A549 (cell line): ENCODE results near the gene NEGR1. TPM values are rescaled to one million over a fixed set of nuclear protein-coding genes. Genes with fewer than 3 reads are reported as not detected.

Experiments
- ATAC-seq, 2 experiments: fragments of 200-7000 bp in 1 of 2; fragments of >200 bp in 1 of 2; cut with Nextera tagmentation in 1 of 2; cut with Tn5 transposase in 1 of 2; 3 replicates each; pipeline versions ENCODE4 v1.8.0 to v1.9.1; 2018 to 2020; ENCODE audit warnings: mild to moderate bottlenecking in 1 of 2, moderate library complexity in 1 of 2
- CTCF ChIA-PET: fragments of 300-600 bp; sonication (Branson Sonifier 250); formaldehyde crosslinking; extraction: SDS; loops from one replicate; lab custom pipeline; 2021; ENCODE audit warnings: antibody characterized with exemption, inconsistent platforms; lab: Yijun Ruan, JAX
- POLR2A ChIA-PET: fragments of 350-600 bp; formaldehyde crosslinking; extraction: SDS; loops from one replicate; lab custom pipeline; 2021; ENCODE audit warnings: antibody characterized with exemption, inconsistent platforms; lab: Yijun Ruan, JAX
- DNase-seq, 2 experiments: peaks; one replicate each; pipeline versions ENCODE4 v3.0.0 to v3.0.0-alpha.2; 2011 to 2016; ENCODE audit warnings: low read depth in 1 of 2, low spot score in 1 of 2
- FAIRE-seq: peaks from 2 replicates; lab custom pipeline; 2011; peaks lifted over from hg19 to GRCh38; lab: Jason Lieb, UNC
- H3K27ac ChIP-seq, 2 experiments: fragments of >200 bp; sonication (Bioruptor Twin); formaldehyde crosslinking; 3 replicates each; pipeline ENCODE4 v1.5.1; 2016 to 2017
- H3K4me1 ChIP-seq: fragments of >200 bp; sonication (Bioruptor Twin); formaldehyde crosslinking; 3 replicates; pipeline ENCODE4 v1.6.1; 2016
- H3K4me2 ChIP-seq: fragments of >200 bp; sonication (Bioruptor Twin); formaldehyde crosslinking; 3 replicates; pipeline ENCODE4 v1.6.1; 2016
- H3K4me3 ChIP-seq: fragments of >200 bp; sonication (Bioruptor Twin); formaldehyde crosslinking; 3 replicates; pipeline ENCODE4 v1.5.1; 2016
- H3K9me3 ChIP-seq: fragments of >200 bp; sonication (Bioruptor Twin); formaldehyde crosslinking; 3 replicates; pipeline ENCODE4 v1.6.1; 2016
- ATOH8 ChIP-seq: fragments of 250-450 bp; sonication (Bioruptor Pico); IDR thresholded peaks from 2 replicates; pipeline ENCODE4 v1.5.0; 2020; ENCODE audit warnings: low read depth, mild to moderate bottlenecking, moderate library complexity
- CEBPB ChIP-seq, 2 experiments: fragments of >200 bp in 1 of 2; sonication (Bioruptor Twin) in 1 of 2; formaldehyde crosslinking in 1 of 2; IDR thresholded peaks; 2 replicates each; pipeline ENCODE4 v1.6.1; 2012 to 2016
- E2F6 ChIP-seq: IDR thresholded peaks from 2 replicates; pipeline ENCODE4 v1.6.1; 2012; ENCODE audit warnings: low read depth, borderline replicate concordance
- EHF ChIP-seq: fragments of 250-450 bp; sonication (Bioruptor Pico); IDR thresholded peaks from 2 replicates; pipeline ENCODE4 v1.5.0; 2020; ENCODE audit warnings: mild to moderate bottlenecking
- ELK1 ChIP-seq: fragments of 150-350 bp; IDR thresholded peaks from 2 replicates; pipeline ENCODE4 v1.6.1; 2014; ENCODE audit warnings: low read depth, mild to moderate bottlenecking, low read length
- ESRRA ChIP-seq: fragments of 150-350 bp; IDR thresholded peaks from 2 replicates; pipeline ENCODE4 v1.6.1; 2014; ENCODE audit warnings: mild to moderate bottlenecking, low read length, borderline replicate concordance
- FOSB ChIP-seq: fragments of 250-450 bp; sonication (Bioruptor Pico); IDR thresholded peaks from 2 replicates; pipeline ENCODE4 v1.5.0; 2020; ENCODE audit warnings: mild to moderate bottlenecking, moderate library complexity
- FOSL2 ChIP-seq, 2 experiments: fragments of 450-650 bp in 1 of 2; fragments of >200 bp in 1 of 2; sonication (Bioruptor Twin) in 1 of 2; formaldehyde crosslinking; IDR thresholded peaks; 2 replicates each; pipeline versions ENCODE4 v1.5.0 to v1.6.1; 2016 to 2020; ENCODE audit warnings: mild to moderate bottlenecking in 1 of 2, moderate library complexity in 1 of 2
- FOXS1 ChIP-seq: fragments of 250-450 bp; sonication (Bioruptor Pico); IDR thresholded peaks from 2 replicates; pipeline ENCODE4 v1.5.0; 2020; ENCODE audit warnings: mild to moderate bottlenecking, moderate library complexity
- HEYL ChIP-seq: fragments of 250-450 bp; sonication (Bioruptor Pico); IDR thresholded peaks from 2 replicates; pipeline ENCODE4 v1.8.0; 2021; ENCODE audit warnings: mild to moderate bottlenecking, moderate library complexity
- HMGXB4 ChIP-seq: fragments of 250-450 bp; sonication (Bioruptor Pico); IDR thresholded peaks from 2 replicates; pipeline ENCODE4 v1.5.0; 2021; ENCODE audit warnings: mild to moderate bottlenecking, moderate library complexity, borderline replicate concordance
- HOXA7 ChIP-seq: fragments of 250-450 bp; sonication (Bioruptor Pico); IDR thresholded peaks from 2 replicates; pipeline ENCODE4 v1.5.0; 2020; ENCODE audit warnings: mild to moderate bottlenecking, moderate library complexity
- HOXB13 ChIP-seq: fragments of 250-450 bp; sonication (Bioruptor Pico); IDR thresholded peaks from 2 replicates; pipeline ENCODE4 v1.5.0; 2020; ENCODE audit warnings: low read depth, mild to moderate bottlenecking, moderate library complexity
- KDM5A ChIP-seq: fragments of 200-600 bp; sonication (generic); IDR thresholded peaks from 2 replicates; pipeline ENCODE4 v1.6.1; 2016; ENCODE audit warnings: antibody characterized with exemption, mild to moderate bottlenecking
- MAFK ChIP-seq: fragments of 450-650 bp; IDR thresholded peaks from 2 replicates; pipeline ENCODE4 v1.6.1; 2014; ENCODE audit not compliant: partially characterized antibody
- MAX ChIP-seq: IDR thresholded peaks from 2 replicates; pipeline ENCODE4 v1.6.1; 2012
- MYC ChIP-seq: IDR thresholded peaks from 2 replicates; pipeline ENCODE4 v1.6.1; 2012; ENCODE audit warnings: mild to moderate bottlenecking, inconsistent platforms, low read length, improper control_type of control experiment, borderline replicate concordance
- NFE2L2 ChIP-seq: fragments of 150-350 bp; conservative IDR thresholded peaks from 2 replicates; pipeline ENCODE4 v1.6.1; 2014; ENCODE audit warnings: low read length
- PHF8 ChIP-seq: fragments of 200-600 bp; sonication (generic); IDR thresholded peaks from 2 replicates; pipeline ENCODE4 v1.6.1; 2016; ENCODE audit warnings: low read depth, mild to moderate bottlenecking, antibody characterized with exemption, moderate library complexity, borderline replicate concordance
- RARB ChIP-seq: fragments of 250-450 bp; sonication (Bioruptor Pico); IDR thresholded peaks from 2 replicates; pipeline ENCODE4 v1.8.0; 2021; ENCODE audit warnings: mild to moderate bottlenecking, moderate library complexity
- RCOR1 ChIP-seq: fragments of 150-350 bp; IDR thresholded peaks from 2 replicates; pipeline ENCODE4 v1.6.1; 2014; ENCODE audit warnings: antibody characterized with exemption, low read length, low read depth
- REST ChIP-seq: fragments of 200-600 bp; sonication (generic); IDR thresholded peaks from 2 replicates; pipeline ENCODE4 v1.6.1; 2016; ENCODE audit warnings: antibody characterized with exemption, mild to moderate bottlenecking, moderate library complexity
- RNF2 ChIP-seq: fragments of 200-600 bp; sonication (generic); IDR thresholded peaks from 2 replicates; pipeline ENCODE4 v1.6.1; 2016; ENCODE audit warnings: low read depth, mild to moderate bottlenecking, antibody characterized with exemption, moderate library complexity, borderline replicate concordance
- USF2 ChIP-seq: fragments of 450-650 bp; IDR thresholded peaks from 2 replicates; pipeline ENCODE4 v1.6.1; 2014; ENCODE audit warnings: antibody characterized with exemption
- ZSCAN20 ChIP-seq: fragments of 250-450 bp; sonication (Bioruptor Pico); IDR thresholded peaks from 2 replicates; pipeline ENCODE4 v1.8.0; 2022; ENCODE audit warnings: mild to moderate bottlenecking, moderate library complexity
- WGBS: methylation state at CpG from one replicate; pipeline ENCODE4 v1.1.6; 2017; ENCODE audit errors: missing lambda C conversion rate; 5-methylcytosine and 5-hydroxymethylcytosine counted together
- polyA plus RNA-seq, 4 experiments: library from polyadenylated mRNA; depleted of rRNA in 3 of 4; stranded (reverse); fragments of >200 nt; fragmentation: RNase III in 1 of 4; extraction: RNeasy Plus Mini Kit Qiagen cat#74134 plus additional on column Dnase treatment in 1 of 4; gene quantifications; 2 replicates in 3 of 4; 3 replicates in 1 of 4; pipeline ENCODE4 v1.2.3, GENCODE V29; 2011 to 2017

NEGR1 gene
- polyA plus RNA-seq, 2 of the 4 experiments (the other 2 are of a cell fraction) = not detected

- Histone ChIP-seq H3K4me1 (no peaks in the 10 kb centered on the region), H3K9me3 (no peaks in the 10 kb centered on the region), H3K4me2 (no peak overlapping the region), H3K4me3 (no peak overlapping the region), H3K27ac (no peak overlapping the region)
- no peak for FAIRE-seq
- no peak for ATAC-seq
- DNase-seq = no peak
- WGBS = 9% methylated on average over 2 of the region's 2 CpGs
- CTCF ChIA-PET = no interaction called here
- POLR2A ChIA-PET = no interaction called here
- TF ChIP-seq MAX = no peak
- no peak for TF ChIP-seq HOXB13 (CRISPR knock-in tag)
- TF ChIP-seq HOXA7 (CRISPR knock-in tag) = no peak
- no peak for TF ChIP-seq MYC
- TF ChIP-seq RARB (CRISPR knock-in tag) = no peak
- no peak for TF ChIP-seq ZSCAN20 (CRISPR knock-in tag)
- TF ChIP-seq HMGXB4 (CRISPR knock-in tag) = no peak
- TF ChIP-seq KDM5A = no peak
- no peak for TF ChIP-seq EHF (CRISPR knock-in tag)
- no peak for TF ChIP-seq FOXS1 (CRISPR knock-in tag)
These were observed 181.6 kb downstream of the NEGR1 start for GRCh38 chr1:72100771-72101170.

- FAIRE-seq (no peak), DNase-seq (no peak)
- no peak overlapping the region for H3K4me3 ChIP-seq
- no peak overlapping the region for H3K4me2 ChIP-seq
- WGBS = 21% methylated on average over 4 of the region's 4 CpGs
- H3K9me3 ChIP-seq = no peaks in the 10 kb centered on the region
- POLR2A ChIA-PET = no interaction called here
- no peak for TF ChIP-seq RNF2
- no peak for TF ChIP-seq PHF8
- no peak for TF ChIP-seq FOSL2 (IDR thresholded peaks at IDR 0.05)
- TF ChIP-seq FOSL2 (CRISPR knock-in tag; IDR thresholded peaks at IDR 0.05) = no peak
- no peak for TF ChIP-seq KDM5A
- TF ChIP-seq MAFK = no peak
- TF ChIP-seq HEYL (CRISPR knock-in tag) = no peak
- TF ChIP-seq CEBPB (IDR thresholded peaks at IDR 0.05) = no peak
- no peak for TF ChIP-seq NFE2L2
- TF ChIP-seq REST = no peak
- TF ChIP-seq ELK1 = no peak
- TF ChIP-seq RCOR1 = no peak
- TF ChIP-seq ESRRA = no peak
- no peak for TF ChIP-seq E2F6
- TF ChIP-seq ATOH8 (CRISPR knock-in tag) = no peak
- TF ChIP-seq USF2 = no peak
- no peak for TF ChIP-seq FOSB
- TF ChIP-seq, all 56 proteins: peak for 0
- Histone ChIP-seq H3K27ac (no peak overlapping the region), H3K4me1 (no peaks in the 10 kb centered on the region)
- CTCF ChIA-PET = no interaction called here
- ATAC-seq = no peak
These were observed 184.3 kb downstream of the NEGR1 start for GRCh38 chr1:72097851-72098570.
